SU-DHL-6 (cell line): Measurements from ENCODE around the gene CCN6.

Experiments used
- CTCF ChIP-seq: fragments of 200-600 bp; sonication (generic); IDR thresholded peaks from one replicate; pipeline ENCODE4 v1.5.1; 2017; ENCODE audit warnings: antibody characterized with exemption, mild to moderate bottlenecking, low read length, moderate library complexity; ENCODE audit not compliant: insufficient read depth, poor library complexity, severe bottlenecking
- EZH2phosphoT487 ChIP-seq: fragments of 200-600 bp; sonication (generic), shearing (Covaris generic); conservative IDR thresholded peaks from 2 replicates; pipeline ENCODE4 v1.6.1; 2018; ENCODE audit warnings: mild to moderate bottlenecking, antibody characterized with exemption, low read length, moderate library complexity, mixed read lengths

GRCh38 chr6:112062966-112063365 lies 9.1 kb downstream of the CCN6 start:
- TF ChIP-seq CTCF, result no peak
- no peak for TF ChIP-seq EZH2phosphoT487
